Coronary artery (tissue), 2 donors: ENCODE measurements around the gene TMEM212.

ENCODE experiments used
- DNase-seq: peaks from one replicate; pipeline ENCODE4 v3.0.0-alpha.2; 2017; ENCODE audit warnings: low spot score
- H3K27ac ChIP-seq, 2 donors: fragments of 200-600 bp; sonication (generic); one replicate each; pipeline ENCODE4 v1.5.1; 2016 to 2019
- H3K4me3 ChIP-seq: fragments of 200-600 bp; sonication (generic); 2 replicates; pipeline ENCODE4 v1.5.1; 2016; ENCODE audit warnings: mild to moderate bottlenecking, moderate library complexity
- CTCF ChIP-seq: fragments of 200-600 bp; sonication (generic); IDR thresholded peaks from one replicate; pipeline ENCODE4 v1.5.1; 2019; ENCODE audit warnings: antibody characterized with exemption

Gene TMEM212

GRCh38 chr3:171839270-171839669 is 3.9 kb upstream of the TMEM212 start:
- H3K27ac ChIP-seq: peak overlapping the region in 1 of 2 donors; percentile 73

GRCh38 chr3:171840445-171840810 is 2.7 kb upstream of the TMEM212 start:
- Histone ChIP-seq H3K27ac (no peak overlapping the region), H3K4me3 (no peak overlapping the region)
- no peak for DNase-seq
- no peak for TF ChIP-seq CTCF

More at GRCh38 chr3:171839270-171839669, 3.9 kb upstream of the TMEM212 start:
- DNase-seq: no peak
- no peak overlapping the region for H3K4me3 ChIP-seq
- TF ChIP-seq CTCF: no peak

GRCh38 chr3:171840811-171841619 is 2.1 kb upstream of the TMEM212 start:
- no peak overlapping the region for H3K4me3 ChIP-seq
- DNase-seq: no peak
- TF ChIP-seq CTCF: no peak
- H3K27ac ChIP-seq: no peak overlapping the region

- DNase-seq: no peak
- H3K27ac ChIP-seq: no peak overlapping the region
- no peak for TF ChIP-seq CTCF
- H3K4me3 ChIP-seq: no peak overlapping the region
Observed at GRCh38 chr3:171841620-171842000, 1.5 kb upstream of the TMEM212 start.

- no peak for DNase-seq
- no peak overlapping the region for H3K4me3 ChIP-seq
Observed at GRCh38 chr3:171844873-171845272, 1.7 kb downstream of the TMEM212 start.

GRCh38 chr3:171845481-171846284 is 2.5 kb downstream of the TMEM212 start:
- DNase-seq: no peak
- TF ChIP-seq CTCF: no peak
- H3K4me3 ChIP-seq: no peak overlapping the region
- H3K27ac ChIP-seq: no peak overlapping the region

More at GRCh38 chr3:171844873-171845272, 1.7 kb downstream of the TMEM212 start:
- H3K27ac ChIP-seq: no peak overlapping the region
- no peak for TF ChIP-seq CTCF
